Gastrocnemius medialis (tissue), 4 donors: ENCODE measurements around the gene ZNF219. TPM values are rescaled to one million over a fixed set of nuclear protein-coding genes. Genes with fewer than 3 reads are reported as not detected.

Experiments
- ATAC-seq, 2 donors: fragments of 150-250 bp; one replicate each; pipeline ENCODE4 v1.9.1; 2016
- DNase-seq, 2 donors: peaks; one replicate each; pipeline ENCODE4 v3.0.0-alpha.2; 2019
- H3K27ac ChIP-seq, 4 donors: fragments of 200-600 bp; sonication (generic); 1 replicate in 1 of 4; 2 replicates in 3 of 4; pipeline ENCODE4 v1.5.1; 2016 to 2018; ENCODE audit warnings: mild to moderate bottlenecking in 2 of 4, moderate library complexity in 1 of 4
- H3K27me3 ChIP-seq, 3 donors: fragments of 200-600 bp; sonication (generic) in 2 of 3; 1 replicate in 1 of 3; 2 replicates in 2 of 3; pipeline versions ENCODE4 v1.5.1 to v1.6.0; 2016 to 2019; ENCODE audit warnings: mild to moderate bottlenecking in 1 of 3, moderate library complexity in 1 of 3
- H3K36me3 ChIP-seq, 2 donors: fragments of 200-600 bp; sonication (generic) in 1 of 2; one replicate each; pipeline ENCODE4 v1.5.1; 2017 to 2018
- H3K4me1 ChIP-seq, 2 donors: fragments of 200-600 bp; sonication (generic) in 1 of 2; one replicate each; pipeline ENCODE4 v1.5.1; 2016 to 2017; ENCODE audit warnings: mild to moderate bottlenecking in 2 of 2
- H3K4me3 ChIP-seq, 4 donors: fragments of 200-600 bp; sonication (generic) in 3 of 4; 1 replicate in 1 of 4; 2 replicates in 3 of 4; pipeline ENCODE4 v1.5.1; 2016 to 2019; ENCODE audit warnings: mild to moderate bottlenecking in 2 of 4
- H3K9me3 ChIP-seq, 3 donors: fragments of 200-600 bp; sonication (generic) in 2 of 3; 1 replicate in 1 of 3; 2 replicates in 2 of 3; pipeline ENCODE4 v1.5.1; 2016 to 2019
- POLR2A ChIP-seq, 2 donors: fragments of 450-650 bp; IDR thresholded peaks; one replicate each; pipeline ENCODE4 v1.6.1; 2017; ENCODE audit warnings: antibody characterized with exemption in 2 of 2, mild to moderate bottlenecking in 2 of 2, moderate library complexity in 2 of 2
- in situ Hi-C, 4 donors: fragments of 200-750 bp; cut with MboI; loops; one replicate each; pipeline versions ENCODE4 v1.15.0 to v1.8.0; 2017; ENCODE audit warnings: low sequenced_read_pairs in 4 of 4
- intact Hi-C: fragments of 100-400 bp; cut with DNase I; formaldehyde crosslinking; loops from one replicate; pipeline ENCODE4 v1.15.1; 2023; ENCODE audit warnings: low total_unique reads
- total RNA-seq, 4 donors: library from RNA; depleted of rRNA; stranded (reverse); fragments of >200 nt; gene quantifications; one replicate each; pipeline versions ENCODE4 v1.1.0 to v1.2.3, GENCODE V29; 2016
- TF ChIP-seq, protein P1 (sequence below), 5 experiments: fragments of 450-650 bp in 3 of 5; fragments of 200-600 bp in 2 of 5; sonication (generic) in 2 of 5; IDR thresholded peaks in 4 of 5; conservative IDR thresholded peaks in 1 of 5; 1 replicate in 4 of 5; 2 replicates in 1 of 5; pipeline ENCODE4 v1.5.1; 2016 to 2019; ENCODE audit warnings: antibody characterized with exemption in 5 of 5, mild to moderate bottlenecking in 3 of 5, moderate library complexity in 3 of 5

The ZNF219 gene
- total RNA-seq, 4 donors from 2014 or later = 25.9 to 48.9 (median 43.9) TPM

DNA sequence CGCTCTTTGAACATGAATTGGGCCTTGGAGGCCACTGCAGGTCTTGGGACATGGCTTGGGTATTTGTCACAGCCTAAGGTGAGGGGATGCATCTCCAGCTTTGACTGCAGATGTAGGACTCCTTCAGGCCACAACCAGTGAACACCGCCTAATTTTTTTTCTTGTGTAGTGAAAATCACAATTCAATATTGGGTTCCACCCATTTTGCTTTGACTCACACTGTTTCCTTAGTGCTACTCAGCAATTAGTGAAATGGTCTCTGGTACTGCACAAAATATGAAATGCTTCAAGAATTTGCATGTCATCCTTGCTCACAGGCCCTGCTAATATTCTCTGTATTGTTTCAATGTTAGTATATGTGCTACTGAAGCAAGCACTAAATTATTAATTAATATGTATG lies 14.9 kb upstream of the ZNF219 start:
- H3K9me3 ChIP-seq = no peaks in the 10 kb centered on the region
- H3K4me3 ChIP-seq = no peak overlapping the region
- TF ChIP-seq POLR2A (IDR thresholded peaks at IDR 0.05) = no peak
- TF ChIP-seq, protein P1, sequence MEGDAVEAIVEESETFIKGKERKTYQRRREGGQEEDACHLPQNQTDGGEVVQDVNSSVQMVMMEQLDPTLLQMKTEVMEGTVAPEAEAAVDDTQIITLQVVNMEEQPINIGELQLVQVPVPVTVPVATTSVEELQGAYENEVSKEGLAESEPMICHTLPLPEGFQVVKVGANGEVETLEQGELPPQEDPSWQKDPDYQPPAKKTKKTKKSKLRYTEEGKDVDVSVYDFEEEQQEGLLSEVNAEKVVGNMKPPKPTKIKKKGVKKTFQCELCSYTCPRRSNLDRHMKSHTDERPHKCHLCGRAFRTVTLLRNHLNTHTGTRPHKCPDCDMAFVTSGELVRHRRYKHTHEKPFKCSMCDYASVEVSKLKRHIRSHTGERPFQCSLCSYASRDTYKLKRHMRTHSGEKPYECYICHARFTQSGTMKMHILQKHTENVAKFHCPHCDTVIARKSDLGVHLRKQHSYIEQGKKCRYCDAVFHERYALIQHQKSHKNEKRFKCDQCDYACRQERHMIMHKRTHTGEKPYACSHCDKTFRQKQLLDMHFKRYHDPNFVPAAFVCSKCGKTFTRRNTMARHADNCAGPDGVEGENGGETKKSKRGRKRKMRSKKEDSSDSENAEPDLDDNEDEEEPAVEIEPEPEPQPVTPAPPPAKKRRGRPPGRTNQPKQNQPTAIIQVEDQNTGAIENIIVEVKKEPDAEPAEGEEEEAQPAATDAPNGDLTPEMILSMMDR (IDR thresholded peaks at IDR 0.05 in 4 of 5, conservative IDR thresholded peaks at IDR 0.05 in 1 of 5) = no peak
- no peaks in the 10 kb centered on the region for H3K4me1 ChIP-seq
- no peaks in the 10 kb centered on the region for H3K27me3 ChIP-seq
- intact Hi-C loops (no loop called here), in situ Hi-C loops (loop anchor here (25.0 kb wide), 2 partner anchors 251 to 426 kb away; partner anchors contain the start of genes ANG (in 2 of the 4) and RNASE4 (in 2 of the 4))
- no peaks in the 10 kb centered on the region for H3K36me3 ChIP-seq
- DNase-seq (no peak), ATAC-seq (no peak)
- no peak overlapping the region for H3K27ac ChIP-seq

DNA sequence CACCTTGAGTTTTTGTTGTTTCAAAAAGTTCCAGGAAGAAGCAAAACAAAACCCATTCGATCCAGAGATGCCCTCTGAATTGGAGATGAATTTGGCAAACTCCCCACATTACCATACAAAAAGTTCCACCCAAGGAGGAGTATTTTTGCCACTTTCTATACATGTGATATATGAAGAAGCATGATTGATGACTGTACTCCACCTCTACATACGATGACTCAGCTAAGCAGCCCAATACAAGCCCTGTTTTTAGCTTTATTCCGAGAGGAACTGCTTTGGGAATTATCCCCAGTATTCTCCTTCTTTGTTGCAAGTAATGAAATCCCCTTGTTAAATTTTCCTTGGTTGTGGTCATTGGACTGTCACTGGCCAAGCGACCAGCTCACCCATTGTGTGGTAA lies 13.8 kb upstream of the ZNF219 start:
- Histone ChIP-seq H3K4me1 (peaks cover 0 to 1% of the 10 kb centered on the region in 2 donors), H3K9me3 (no peaks in the 10 kb centered on the region), H3K4me3 (no peak overlapping the region), H3K36me3 (no peaks in the 10 kb centered on the region), H3K27ac (no peak overlapping the region), H3K27me3 (no peaks in the 10 kb centered on the region)
- DNase-seq (no peak), ATAC-seq (no peak)
- intact Hi-C loops = no loop called here
- in situ Hi-C loops = loop anchor here (25.0 kb wide), 2 partner anchors 250 to 425 kb away; partner anchors contain the start of genes ANG (in 2 of the 4) and RNASE4 (in 2 of the 4)
- TF ChIP-seq, protein P1 (IDR thresholded peaks at IDR 0.05 in 4 of 5, conservative IDR thresholded peaks at IDR 0.05 in 1 of 5) = no peak
- no peak for TF ChIP-seq POLR2A (IDR thresholded peaks at IDR 0.05)

DNA sequence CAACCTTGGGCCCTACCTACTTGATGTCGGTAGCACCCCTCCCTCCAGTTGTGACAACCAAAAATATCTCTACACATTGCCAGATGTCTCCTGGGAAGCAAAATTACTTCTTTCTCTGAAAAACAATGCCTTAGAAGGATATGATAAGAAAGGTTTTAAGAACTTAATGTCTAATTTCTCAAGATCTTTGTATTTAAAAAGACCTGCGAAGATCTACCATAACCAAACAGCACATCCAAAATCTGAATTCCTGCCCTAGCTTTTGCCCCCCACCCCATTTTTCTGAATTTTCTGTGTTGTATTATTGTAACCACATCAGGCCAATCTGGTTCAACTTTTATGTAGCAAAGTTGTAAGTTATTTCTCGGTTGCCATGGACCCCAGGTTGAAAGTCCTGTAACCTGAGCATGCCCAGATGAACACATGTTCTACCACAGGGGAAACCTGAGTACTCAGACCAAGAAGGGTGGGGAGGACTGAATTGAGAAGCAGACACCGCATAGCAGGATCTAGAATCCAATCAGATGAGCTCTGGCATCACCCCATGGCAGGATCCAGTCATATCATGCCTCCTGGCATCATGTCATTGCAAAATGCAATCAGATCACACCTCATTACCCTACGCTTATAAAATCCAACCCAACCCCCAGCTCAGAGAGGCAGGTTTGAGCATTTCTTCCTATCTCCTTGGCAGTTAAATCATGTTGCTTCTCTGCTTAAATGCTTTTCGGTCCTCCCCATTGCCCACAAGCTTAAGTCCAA lies 11.1 kb upstream of the ZNF219 start:
- H3K9me3 ChIP-seq = no peaks in the 10 kb centered on the region
- peaks cover 25 to 26% of the 10 kb centered on the region in 2 donors for H3K4me1 ChIP-seq
- TF ChIP-seq POLR2A (IDR thresholded peaks at IDR 0.05) = no peak
- TF ChIP-seq, protein P1 (IDR thresholded peaks at IDR 0.05 in 4 of 5, conservative IDR thresholded peaks at IDR 0.05 in 1 of 5) = no peak
- H3K27ac ChIP-seq = no peak overlapping the region
- DNase-seq = no peak
- in situ Hi-C loops (loop anchor here (5.0 to 25.0 kb wide), 5 partner anchors 42 to 422 kb away; partner anchors contain the start of genes ANG (in 2 of the 4) and RNASE4 (in 2 of the 4)), intact Hi-C loops (loop anchor here (5.0 to 10.0 kb wide), 3 partner anchors 137 to 765 kb away; partner anchors contain the start of gene PARP2)
- H3K4me3 ChIP-seq = no peak overlapping the region
- H3K27me3 ChIP-seq = no peaks in the 10 kb centered on the region
- no peaks in the 10 kb centered on the region for H3K36me3 ChIP-seq
- no peak for ATAC-seq

DNA sequence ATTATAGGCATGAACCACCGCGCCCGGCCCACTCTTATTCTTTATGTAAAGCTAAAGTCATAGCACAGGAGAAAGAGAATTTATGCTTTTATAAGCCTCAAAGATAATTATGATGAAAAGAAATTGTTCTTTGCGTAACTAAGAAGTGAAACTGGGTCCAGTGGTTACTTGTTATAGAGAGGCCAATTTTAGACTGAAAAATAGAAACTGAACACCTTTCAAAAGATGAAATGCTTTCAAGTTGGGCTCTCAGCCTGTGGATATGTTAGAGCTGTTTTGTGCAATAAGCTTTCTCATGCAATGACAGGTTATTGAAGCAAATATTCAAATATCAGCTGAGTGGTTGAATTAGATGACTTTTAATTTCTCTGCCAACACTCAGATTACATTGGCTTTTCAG lies 10.3 kb upstream of the ZNF219 start:
- Histone ChIP-seq H3K9me3 (no peaks in the 10 kb centered on the region), H3K4me3 (no peak overlapping the region), H3K4me1 (peaks cover 26 to 27% of the 10 kb centered on the region in 2 donors), H3K27ac (no peak overlapping the region), H3K36me3 (no peaks in the 10 kb centered on the region), H3K27me3 (no peaks in the 10 kb centered on the region)
- intact Hi-C loops = loop anchor here (5.0 to 10.0 kb wide), 3 partner anchors 136 to 764 kb away; partner anchors contain the start of gene PARP2
- no peak for DNase-seq
- TF ChIP-seq, protein P1 (IDR thresholded peaks at IDR 0.05 in 4 of 5, conservative IDR thresholded peaks at IDR 0.05 in 1 of 5) = no peak
- no peak for TF ChIP-seq POLR2A (IDR thresholded peaks at IDR 0.05)
- ATAC-seq = no peak
- in situ Hi-C loops = loop anchor here (5.0 to 25.0 kb wide), 5 partner anchors 41 to 421 kb away; partner anchors contain the start of genes ANG (in 2 of the 4) and RNASE4 (in 2 of the 4)
